Measurements from ENCODE around the gene SMAD1. TPM values are rescaled to one million over a fixed set of nuclear protein-coding genes. Genes with fewer than 3 reads are reported as not detected.

Gene SMAD1
- total RNA-seq, 1 experiment from 2014 or later, result 15.4 TPM

DNA sequence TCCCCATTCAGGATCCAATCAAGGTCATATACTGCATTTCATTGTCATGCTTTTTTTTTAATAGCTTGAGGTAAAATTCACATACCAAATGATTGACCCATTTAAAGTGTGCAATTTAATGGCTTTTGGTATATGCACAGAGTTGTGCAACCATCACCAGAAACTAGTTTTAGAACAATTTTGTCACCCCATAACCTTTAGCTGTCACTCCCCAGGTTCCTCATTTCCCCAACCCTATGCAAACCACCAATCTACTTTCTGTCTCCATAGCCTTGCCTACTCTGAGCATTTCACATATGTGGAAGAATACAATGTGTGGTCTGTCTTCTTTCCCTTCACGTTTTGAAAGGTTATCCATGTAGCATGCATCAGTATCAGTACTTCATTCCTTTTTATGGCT is 1.4 kb upstream of the SMAD1 start:
- no peak overlapping the region for H3K27ac Mint-ChIP-seq
- peaks cover 12% of the 10 kb centered on the region for H3K9me3 Mint-ChIP-seq
- ATAC-seq (no peak), DNase-seq (ENCODE audit: low spot score) (no peak)
- ChIA-PET CTCF (interaction anchor here (1.2 kb wide), 1 partner anchor 246 kb away, joined by 3 read pairs; no protein-coding TSS in a partner anchor), POLR2A (no interaction called here)
- H3K27me3 Mint-ChIP-seq (ENCODE audit: low read depth), result peaks cover 13% of the 10 kb centered on the region
- no peak for TF ChIP-seq FOXJ3 (CRISPR knock-in tag; IDR thresholded peaks at IDR 0.05; ENCODE audit: borderline replicate concordance)
- no peak for TF ChIP-seq KAT7 (CRISPR knock-in tag; IDR thresholded peaks at IDR 0.05; ENCODE audit: borderline replicate concordance)
- TF ChIP-seq, protein P1, sequence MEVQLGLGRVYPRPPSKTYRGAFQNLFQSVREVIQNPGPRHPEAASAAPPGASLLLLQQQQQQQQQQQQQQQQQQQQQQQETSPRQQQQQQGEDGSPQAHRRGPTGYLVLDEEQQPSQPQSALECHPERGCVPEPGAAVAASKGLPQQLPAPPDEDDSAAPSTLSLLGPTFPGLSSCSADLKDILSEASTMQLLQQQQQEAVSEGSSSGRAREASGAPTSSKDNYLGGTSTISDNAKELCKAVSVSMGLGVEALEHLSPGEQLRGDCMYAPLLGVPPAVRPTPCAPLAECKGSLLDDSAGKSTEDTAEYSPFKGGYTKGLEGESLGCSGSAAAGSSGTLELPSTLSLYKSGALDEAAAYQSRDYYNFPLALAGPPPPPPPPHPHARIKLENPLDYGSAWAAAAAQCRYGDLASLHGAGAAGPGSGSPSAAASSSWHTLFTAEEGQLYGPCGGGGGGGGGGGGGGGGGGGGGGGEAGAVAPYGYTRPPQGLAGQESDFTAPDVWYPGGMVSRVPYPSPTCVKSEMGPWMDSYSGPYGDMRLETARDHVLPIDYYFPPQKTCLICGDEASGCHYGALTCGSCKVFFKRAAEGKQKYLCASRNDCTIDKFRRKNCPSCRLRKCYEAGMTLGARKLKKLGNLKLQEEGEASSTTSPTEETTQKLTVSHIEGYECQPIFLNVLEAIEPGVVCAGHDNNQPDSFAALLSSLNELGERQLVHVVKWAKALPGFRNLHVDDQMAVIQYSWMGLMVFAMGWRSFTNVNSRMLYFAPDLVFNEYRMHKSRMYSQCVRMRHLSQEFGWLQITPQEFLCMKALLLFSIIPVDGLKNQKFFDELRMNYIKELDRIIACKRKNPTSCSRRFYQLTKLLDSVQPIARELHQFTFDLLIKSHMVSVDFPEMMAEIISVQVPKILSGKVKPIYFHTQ (CRISPR knock-in tag; IDR thresholded peaks at IDR 0.05), result no peak
- TF ChIP-seq, protein P2, sequence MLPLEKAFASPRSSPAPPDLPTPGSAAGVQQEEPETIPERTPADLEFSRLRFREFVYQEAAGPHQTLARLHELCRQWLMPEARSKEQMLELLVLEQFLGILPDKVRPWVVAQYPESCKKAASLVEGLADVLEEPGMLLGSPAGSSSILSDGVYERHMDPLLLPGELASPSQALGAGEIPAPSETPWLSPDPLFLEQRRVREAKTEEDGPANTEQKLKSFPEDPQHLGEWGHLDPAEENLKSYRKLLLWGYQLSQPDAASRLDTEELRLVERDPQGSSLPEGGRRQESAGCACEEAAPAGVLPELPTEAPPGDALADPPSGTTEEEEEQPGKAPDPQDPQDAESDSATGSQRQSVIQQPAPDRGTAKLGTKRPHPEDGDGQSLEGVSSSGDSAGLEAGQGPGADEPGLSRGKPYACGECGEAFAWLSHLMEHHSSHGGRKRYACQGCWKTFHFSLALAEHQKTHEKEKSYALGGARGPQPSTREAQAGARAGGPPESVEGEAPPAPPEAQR (CRISPR knock-in tag; IDR thresholded peaks at IDR 0.05), result no peak
- TF ChIP-seq, protein P3, sequence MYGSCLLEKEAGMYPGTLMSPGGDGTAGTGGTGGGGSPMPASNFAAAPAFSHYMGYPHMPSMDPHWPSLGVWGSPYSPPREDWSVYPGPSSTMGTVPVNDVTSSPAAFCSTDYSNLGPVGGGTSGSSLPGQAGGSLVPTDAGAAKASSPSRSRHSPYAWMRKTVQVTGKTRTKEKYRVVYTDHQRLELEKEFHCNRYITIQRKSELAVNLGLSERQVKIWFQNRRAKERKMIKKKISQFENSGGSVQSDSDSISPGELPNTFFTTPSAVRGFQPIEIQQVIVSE (CRISPR knock-in tag; IDR thresholded peaks at IDR 0.05; ENCODE audit: borderline replicate concordance), result no peak
- no peak for TF ChIP-seq NR3C1 (CRISPR knock-in tag; conservative IDR thresholded peaks at IDR 0.05; ENCODE audit: low read depth)
- TF ChIP-seq SP1 (CRISPR knock-in tag; conservative IDR thresholded peaks at IDR 0.05), result no peak
- no peak for TF ChIP-seq NFE2L1 (CRISPR knock-in tag; IDR thresholded peaks at IDR 0.05)
- TF ChIP-seq, protein P4, sequence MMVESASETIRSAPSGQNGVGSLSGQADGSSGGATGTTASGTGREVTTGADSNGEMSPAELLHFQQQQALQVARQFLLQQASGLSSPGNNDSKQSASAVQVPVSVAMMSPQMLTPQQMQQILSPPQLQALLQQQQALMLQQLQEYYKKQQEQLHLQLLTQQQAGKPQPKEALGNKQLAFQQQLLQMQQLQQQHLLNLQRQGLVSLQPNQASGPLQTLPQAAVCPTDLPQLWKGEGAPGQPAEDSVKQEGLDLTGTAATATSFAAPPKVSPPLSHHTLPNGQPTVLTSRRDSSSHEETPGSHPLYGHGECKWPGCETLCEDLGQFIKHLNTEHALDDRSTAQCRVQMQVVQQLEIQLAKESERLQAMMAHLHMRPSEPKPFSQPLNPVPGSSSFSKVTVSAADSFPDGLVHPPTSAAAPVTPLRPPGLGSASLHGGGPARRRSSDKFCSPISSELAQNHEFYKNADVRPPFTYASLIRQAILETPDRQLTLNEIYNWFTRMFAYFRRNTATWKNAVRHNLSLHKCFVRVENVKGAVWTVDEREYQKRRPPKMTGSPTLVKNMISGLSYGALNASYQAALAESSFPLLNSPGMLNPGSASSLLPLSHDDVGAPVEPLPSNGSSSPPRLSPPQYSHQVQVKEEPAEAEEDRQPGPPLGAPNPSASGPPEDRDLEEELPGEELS (CRISPR knock-in tag; IDR thresholded peaks at IDR 0.05), result no peak
- TF ChIP-seq, protein P5, sequence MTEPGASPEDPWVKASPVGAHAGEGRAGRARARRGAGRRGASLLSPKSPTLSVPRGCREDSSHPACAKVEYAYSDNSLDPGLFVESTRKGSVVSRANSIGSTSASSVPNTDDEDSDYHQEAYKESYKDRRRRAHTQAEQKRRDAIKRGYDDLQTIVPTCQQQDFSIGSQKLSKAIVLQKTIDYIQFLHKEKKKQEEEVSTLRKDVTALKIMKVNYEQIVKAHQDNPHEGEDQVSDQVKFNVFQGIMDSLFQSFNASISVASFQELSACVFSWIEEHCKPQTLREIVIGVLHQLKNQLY (CRISPR knock-in tag; IDR thresholded peaks at IDR 0.05), result no peak
- TF ChIP-seq, protein P6, sequence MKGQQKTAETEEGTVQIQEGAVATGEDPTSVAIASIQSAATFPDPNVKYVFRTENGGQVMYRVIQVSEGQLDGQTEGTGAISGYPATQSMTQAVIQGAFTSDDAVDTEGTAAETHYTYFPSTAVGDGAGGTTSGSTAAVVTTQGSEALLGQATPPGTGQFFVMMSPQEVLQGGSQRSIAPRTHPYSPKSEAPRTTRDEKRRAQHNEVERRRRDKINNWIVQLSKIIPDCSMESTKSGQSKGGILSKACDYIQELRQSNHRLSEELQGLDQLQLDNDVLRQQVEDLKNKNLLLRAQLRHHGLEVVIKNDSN (CRISPR knock-in tag; IDR thresholded peaks at IDR 0.05), result no peak
- TF ChIP-seq, protein P7, sequence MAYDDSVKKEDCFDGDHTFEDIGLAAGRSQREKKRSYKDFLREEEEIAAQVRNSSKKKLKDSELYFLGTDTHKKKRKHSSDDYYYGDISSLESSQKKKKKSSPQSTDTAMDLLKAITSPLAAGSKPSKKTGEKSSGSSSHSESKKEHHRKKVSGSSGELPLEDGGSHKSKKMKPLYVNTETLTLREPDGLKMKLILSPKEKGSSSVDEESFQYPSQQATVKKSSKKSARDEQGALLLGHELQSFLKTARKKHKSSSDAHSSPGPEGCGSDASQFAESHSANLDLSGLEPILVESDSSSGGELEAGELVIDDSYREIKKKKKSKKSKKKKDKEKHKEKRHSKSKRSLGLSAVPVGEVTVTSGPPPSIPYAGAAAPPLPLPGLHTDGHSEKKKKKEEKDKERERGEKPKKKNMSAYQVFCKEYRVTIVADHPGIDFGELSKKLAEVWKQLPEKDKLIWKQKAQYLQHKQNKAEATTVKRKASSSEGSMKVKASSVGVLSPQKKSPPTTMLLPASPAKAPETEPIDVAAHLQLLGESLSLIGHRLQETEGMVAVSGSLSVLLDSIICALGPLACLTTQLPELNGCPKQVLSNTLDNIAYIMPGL (CRISPR knock-in tag; IDR thresholded peaks at IDR 0.05), result no peak
- TF ChIP-seq, protein P8, sequence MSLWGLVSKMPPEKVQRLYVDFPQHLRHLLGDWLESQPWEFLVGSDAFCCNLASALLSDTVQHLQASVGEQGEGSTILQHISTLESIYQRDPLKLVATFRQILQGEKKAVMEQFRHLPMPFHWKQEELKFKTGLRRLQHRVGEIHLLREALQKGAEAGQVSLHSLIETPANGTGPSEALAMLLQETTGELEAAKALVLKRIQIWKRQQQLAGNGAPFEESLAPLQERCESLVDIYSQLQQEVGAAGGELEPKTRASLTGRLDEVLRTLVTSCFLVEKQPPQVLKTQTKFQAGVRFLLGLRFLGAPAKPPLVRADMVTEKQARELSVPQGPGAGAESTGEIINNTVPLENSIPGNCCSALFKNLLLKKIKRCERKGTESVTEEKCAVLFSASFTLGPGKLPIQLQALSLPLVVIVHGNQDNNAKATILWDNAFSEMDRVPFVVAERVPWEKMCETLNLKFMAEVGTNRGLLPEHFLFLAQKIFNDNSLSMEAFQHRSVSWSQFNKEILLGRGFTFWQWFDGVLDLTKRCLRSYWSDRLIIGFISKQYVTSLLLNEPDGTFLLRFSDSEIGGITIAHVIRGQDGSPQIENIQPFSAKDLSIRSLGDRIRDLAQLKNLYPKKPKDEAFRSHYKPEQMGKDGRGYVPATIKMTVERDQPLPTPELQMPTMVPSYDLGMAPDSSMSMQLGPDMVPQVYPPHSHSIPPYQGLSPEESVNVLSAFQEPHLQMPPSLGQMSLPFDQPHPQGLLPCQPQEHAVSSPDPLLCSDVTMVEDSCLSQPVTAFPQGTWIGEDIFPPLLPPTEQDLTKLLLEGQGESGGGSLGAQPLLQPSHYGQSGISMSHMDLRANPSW (CRISPR knock-in tag; conservative IDR thresholded peaks at IDR 0.05; ENCODE audit: low read depth), result no peak
- TF ChIP-seq EMX1 (CRISPR knock-in tag; IDR thresholded peaks at IDR 0.05), result no peak
- TF ChIP-seq RELA (CRISPR knock-in tag; IDR thresholded peaks at IDR 0.05; ENCODE audit: borderline replicate concordance), result no peak
- TF ChIP-seq, protein P9, sequence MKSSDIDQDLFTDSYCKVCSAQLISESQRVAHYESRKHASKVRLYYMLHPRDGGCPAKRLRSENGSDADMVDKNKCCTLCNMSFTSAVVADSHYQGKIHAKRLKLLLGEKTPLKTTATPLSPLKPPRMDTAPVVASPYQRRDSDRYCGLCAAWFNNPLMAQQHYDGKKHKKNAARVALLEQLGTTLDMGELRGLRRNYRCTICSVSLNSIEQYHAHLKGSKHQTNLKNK (CRISPR knock-in tag; IDR thresholded peaks at IDR 0.05), result no peak
- no peak for TF ChIP-seq TEAD4 (CRISPR knock-in tag; IDR thresholded peaks at IDR 0.05)
- no peak for TF ChIP-seq CBFB (CRISPR knock-in tag; IDR thresholded peaks at IDR 0.05; ENCODE audit: low read depth)
- TF ChIP-seq NR2C2 (CRISPR knock-in tag; IDR thresholded peaks at IDR 0.05), result no peak
- TF ChIP-seq NFATC4 (CRISPR knock-in tag; IDR thresholded peaks at IDR 0.05), result no peak
- H3K36me3 Mint-ChIP-seq, result peaks cover 10% of the 10 kb centered on the region
- peak overlapping the region; percentile 85 for H3K4me3 Mint-ChIP-seq
- H3K4me1 Mint-ChIP-seq, result peaks cover 10% of the 10 kb centered on the region
